SKM-1 (cell line): ENCODE data around the gene C4orf50.

Source experiments
- DNase-seq: peaks from one replicate; lab custom pipeline; 2025; ENCODE audit not compliant: unreplicated experiment; lab: John Stamatoyannopoulos, UW

C4orf50 gene

GRCh38 chr4:5925419-5926200 lies 92.6 kb downstream of the C4orf50 start:
- DNase-seq = no peak

- DNase-seq = no peak
Observed at GRCh38 chr4:5924461-5925125, 93.6 kb downstream of the C4orf50 start.

GRCh38 chr4:5923376-5923775 lies 94.9 kb downstream of the C4orf50 start:
- no peak for DNase-seq

- DNase-seq = no peak
Observed at GRCh38 chr4:5922556-5922955, 95.7 kb downstream of the C4orf50 start.

- no peak for DNase-seq
Observed at GRCh38 chr4:5921981-5922380, 96.2 kb downstream of the C4orf50 start.

- DNase-seq = no peak
Observed at GRCh38 chr4:5921101-5921980, 96.9 kb downstream of the C4orf50 start.

DNA sequence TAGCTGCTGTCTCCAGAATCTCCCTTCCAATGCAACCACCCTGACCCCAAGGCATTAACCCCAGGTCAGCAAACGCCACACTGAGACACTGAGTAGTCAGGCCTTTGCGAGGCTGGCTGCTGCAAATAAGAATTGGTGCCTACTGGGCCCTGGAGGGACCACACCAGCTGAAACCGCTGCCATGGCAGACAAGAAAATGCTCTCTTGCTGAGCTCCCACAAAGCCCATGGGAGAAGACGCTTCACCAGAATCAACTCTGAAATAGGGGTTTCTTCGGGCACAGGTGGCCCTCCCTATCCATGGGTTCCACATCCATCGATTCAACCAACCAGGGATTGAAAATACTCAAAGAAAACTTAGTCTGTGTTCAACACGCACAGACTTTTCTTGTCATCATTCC lies 98.7 kb downstream of the C4orf50 start:
- DNase-seq = no peak

DNA sequence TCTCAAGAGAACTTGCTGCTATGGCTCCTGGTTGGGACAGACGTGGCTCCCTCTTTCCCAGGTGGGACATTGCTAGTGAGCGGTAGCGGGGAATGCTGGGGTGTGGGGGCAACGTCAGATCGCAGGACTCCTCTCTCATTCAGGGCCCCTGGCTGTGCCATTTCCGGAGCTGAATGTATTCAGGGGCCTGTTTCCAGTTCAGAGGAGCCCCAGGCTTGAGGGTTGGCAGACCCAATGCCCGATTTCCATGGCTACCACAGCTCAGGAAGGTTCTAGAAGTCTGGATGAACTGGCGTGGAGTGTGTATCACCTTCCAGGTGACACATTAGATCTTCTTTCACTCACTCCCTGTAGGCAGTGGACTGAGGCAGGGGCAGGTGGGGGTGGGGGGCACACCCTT lies 99.2 kb downstream of the C4orf50 start:
- no peak for DNase-seq

GRCh38 chr4:5918331-5918985 lies 99.8 kb downstream of the C4orf50 start:
- no peak for DNase-seq

- no peak for DNase-seq
Observed at GRCh38 chr4:5917672-5918071, 100.6 kb downstream of the C4orf50 start.

DNA sequence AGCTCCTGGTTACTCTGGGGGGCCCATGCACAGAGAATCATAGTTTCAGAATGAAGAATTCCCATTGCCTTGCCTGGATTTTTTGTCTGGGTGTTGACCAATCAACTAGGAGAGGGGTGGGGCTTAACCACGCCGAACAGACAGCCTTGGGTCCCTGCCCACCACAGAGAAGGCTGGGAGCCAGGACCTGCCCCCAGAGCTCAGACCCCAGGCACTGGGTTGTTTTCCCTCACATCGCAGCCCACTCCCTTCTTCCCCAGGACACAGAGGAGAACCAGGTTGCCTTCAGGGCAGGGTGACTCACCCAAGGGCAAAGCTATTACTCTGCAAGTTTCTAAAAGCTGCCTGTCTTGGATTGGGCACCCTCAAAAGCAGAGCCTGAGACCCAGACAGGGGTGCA lies 102.0 kb downstream of the C4orf50 start:
- no peak for DNase-seq

- no peak for DNase-seq
Observed at GRCh38 chr4:5913454-5913853, 104.8 kb downstream of the C4orf50 start.

DNA sequence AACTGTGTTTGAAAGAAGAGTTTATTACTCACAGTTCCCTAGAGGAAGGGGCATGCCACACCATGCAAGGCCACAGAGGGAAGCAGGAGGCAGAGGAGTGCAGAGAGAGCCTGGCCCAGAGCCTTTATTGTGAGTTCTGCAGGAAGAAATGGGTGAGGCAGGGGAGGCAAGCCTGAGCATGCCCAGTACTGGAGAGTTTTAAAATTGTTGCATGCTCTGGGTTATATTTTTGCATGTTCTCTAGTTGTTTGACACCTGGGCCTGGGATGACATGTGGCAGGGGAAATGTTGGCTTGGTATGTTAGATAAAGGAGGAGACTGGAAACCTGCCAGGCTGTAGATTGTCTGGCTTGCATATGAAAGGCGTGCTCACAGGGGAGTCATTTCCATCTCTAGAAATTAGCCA lies 105.6 kb downstream of the C4orf50 start:
- no peak for DNase-seq

- no peak for DNase-seq
Observed at GRCh38 chr4:5908876-5909427, 109.3 kb downstream of the C4orf50 start.

DNA sequence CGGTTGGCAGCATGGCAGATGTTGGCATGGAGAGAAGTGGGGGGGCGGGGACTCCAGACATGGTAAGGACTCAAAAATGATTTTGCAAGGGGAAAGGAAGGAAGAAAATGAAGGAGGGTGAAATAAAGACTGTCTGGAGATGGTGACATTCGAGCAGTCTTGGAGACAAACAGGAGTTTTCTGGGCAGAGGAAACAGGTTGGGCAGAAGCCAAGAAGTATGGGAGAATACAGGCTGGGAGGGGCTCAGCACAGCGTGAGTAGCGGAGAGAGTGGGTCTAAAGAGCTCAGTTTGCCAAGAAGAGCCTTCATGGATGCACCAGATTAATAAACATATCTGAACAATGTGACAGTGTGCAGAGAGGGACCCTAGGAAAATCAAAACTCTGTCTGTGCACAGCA lies 112.0 kb downstream of the C4orf50 start:
- no peak for DNase-seq

- DNase-seq = no peak
Observed at GRCh38 chr4:5905714-5906113, 112.5 kb downstream of the C4orf50 start.

DNA sequence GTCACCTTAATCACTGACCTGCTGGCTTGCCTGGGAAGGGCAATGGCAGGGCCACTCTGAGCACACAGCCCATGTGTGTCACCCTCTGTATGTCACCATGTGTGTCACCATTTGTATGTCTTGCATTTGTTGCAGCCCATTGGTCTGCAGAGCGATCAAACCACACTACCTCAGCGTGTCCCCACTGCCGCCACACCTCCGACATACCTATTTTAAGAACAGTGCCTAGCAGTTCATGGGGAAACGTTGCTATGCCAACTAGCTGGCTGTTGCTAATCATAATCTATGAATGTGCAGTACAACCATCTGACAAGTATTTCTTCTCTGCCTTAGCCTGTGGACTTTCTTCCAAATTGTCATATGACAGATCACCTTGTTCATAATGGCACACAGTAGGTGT lies 117.4 kb downstream of the C4orf50 start:
- no peak for DNase-seq

GRCh38 chr4:5899881-5900280 lies 118.3 kb downstream of the C4orf50 start:
- DNase-seq = no peak

DNA sequence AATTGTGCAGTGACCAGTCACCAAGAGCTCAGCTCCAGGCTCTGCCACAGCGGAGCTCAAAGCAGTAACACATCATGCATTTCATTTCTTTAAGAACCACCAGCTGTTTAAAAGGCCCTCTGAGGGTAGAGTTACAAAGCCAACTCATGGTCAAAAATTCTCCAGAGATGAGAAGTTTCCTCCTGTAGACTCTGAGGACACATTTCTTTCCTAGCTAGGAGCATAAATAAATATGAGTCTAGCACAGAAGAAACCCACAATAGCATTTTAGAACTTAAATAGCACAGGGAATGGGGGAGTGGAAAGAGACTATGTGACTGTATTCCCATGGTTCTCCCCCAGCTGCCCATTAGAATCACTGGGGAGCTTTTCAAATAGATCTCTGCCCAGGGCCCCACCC lies 118.8 kb downstream of the C4orf50 start:
- no peak for DNase-seq

DNA sequence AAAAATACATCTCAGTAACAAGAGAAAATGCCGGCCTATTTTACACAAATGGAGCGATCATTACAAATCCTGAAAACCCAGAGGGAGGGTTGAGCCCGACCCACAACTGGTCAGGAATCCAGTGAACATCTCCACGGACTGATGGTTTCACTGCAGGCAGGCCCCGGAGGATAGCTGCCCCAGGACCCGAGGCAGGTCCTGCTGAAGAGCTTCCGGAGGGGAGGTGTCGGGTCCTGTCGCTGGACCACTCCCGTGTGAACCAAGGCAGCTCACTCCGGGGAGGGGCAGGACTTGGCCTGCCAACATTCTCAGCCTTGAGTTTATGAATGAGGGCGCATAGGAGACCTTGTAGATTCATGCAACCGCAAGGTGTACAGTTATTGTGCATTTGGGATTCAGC lies 120.6 kb downstream of the C4orf50 start:
- no peak for DNase-seq

GRCh38 chr4:5895287-5895686 lies 122.9 kb downstream of the C4orf50 start:
- no peak for DNase-seq
